ENCODE measurements around the gene SOCS1.

GRCh38 chr16:11218604-11218962, 37.4 kb downstream of the SOCS1 start:
- TF ChIP-seq EZH2 (IDR thresholded peaks at IDR 0.05; ENCODE audit: borderline replicate concordance, low read depth, low read length, severe bottlenecking) (no peak), MAX (IDR thresholded peaks at IDR 0.05; ENCODE audit: insufficient read depth, insufficient read length) (no peak)
